Medulla oblongata (tissue), 1 donor: ENCODE results near the gene COL5A1.
"Not testable (repeated sequence)": the region's sequence is repeated elsewhere in the genome, so short reads cannot be mapped to it uniquely, and the experiment has no call there.

Experiments used
- DNase-seq: peaks from one replicate; pipeline ENCODE4 v3.0.0-alpha.2; 2015; ENCODE audit errors: extremely low spot score

COL5A1 gene

DNA sequence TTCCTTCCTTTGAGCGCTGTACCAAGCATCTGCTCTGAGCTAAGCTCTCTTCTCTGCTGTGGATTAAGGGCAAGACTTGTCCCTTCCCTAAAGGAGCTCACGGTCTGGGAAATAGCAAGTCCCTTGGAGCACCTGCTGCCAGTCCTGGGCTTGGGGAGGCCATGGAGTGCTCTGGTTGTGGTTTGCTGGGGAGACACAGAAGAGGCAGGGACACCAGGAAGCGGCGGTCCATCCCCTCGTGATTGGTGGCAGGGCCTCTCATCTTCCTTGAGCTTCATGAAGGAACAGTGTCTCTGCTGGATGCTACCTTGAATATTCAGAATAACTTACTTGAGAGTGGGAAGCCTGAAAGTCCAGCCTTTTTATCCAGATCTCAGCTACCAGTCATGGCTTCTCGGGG is 35.3 kb downstream of the COL5A1 start:
- DNase-seq: no peak

DNA sequence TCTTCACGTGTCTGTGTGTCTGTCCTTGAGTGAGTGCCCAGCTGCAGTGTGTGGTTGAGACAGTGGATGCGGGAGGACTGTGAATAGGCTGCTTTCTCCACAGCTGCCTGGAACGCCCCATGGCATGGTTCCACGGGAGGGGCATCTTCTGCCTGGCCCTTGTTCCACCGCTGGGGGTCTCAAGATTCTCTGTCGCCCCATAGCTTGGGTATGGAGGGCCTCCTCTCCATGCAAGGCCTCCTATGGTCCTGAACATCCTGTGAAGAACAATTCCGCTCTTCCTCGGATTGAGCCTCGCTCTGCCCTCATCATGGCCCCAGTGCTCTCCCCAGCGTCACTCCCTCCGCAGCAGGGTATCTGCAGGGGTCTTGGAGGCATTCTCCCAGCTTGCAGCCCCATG is 36.1 kb downstream of the COL5A1 start:
- no peak for DNase-seq

DNA sequence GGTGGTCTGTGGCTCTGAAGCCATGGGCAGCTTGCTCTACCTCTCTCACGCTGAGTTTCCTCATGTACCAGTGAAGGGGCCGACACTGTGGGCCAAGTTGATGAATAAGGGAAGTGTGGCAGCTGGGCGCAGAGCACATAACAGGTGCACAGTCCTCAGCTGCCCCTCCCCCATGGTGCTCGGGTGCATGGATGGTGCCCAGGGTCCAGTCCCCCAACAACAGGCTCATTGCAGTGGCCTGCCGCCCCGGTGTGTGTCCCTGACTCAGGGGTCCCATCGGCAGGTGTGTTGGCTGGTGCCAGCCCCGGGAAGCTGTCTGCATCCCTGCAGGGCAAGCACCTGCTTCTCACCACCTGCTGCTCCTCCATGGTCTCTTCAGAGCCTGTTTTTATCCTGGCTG is 36.6 kb downstream of the COL5A1 start:
- no peak for DNase-seq

DNA sequence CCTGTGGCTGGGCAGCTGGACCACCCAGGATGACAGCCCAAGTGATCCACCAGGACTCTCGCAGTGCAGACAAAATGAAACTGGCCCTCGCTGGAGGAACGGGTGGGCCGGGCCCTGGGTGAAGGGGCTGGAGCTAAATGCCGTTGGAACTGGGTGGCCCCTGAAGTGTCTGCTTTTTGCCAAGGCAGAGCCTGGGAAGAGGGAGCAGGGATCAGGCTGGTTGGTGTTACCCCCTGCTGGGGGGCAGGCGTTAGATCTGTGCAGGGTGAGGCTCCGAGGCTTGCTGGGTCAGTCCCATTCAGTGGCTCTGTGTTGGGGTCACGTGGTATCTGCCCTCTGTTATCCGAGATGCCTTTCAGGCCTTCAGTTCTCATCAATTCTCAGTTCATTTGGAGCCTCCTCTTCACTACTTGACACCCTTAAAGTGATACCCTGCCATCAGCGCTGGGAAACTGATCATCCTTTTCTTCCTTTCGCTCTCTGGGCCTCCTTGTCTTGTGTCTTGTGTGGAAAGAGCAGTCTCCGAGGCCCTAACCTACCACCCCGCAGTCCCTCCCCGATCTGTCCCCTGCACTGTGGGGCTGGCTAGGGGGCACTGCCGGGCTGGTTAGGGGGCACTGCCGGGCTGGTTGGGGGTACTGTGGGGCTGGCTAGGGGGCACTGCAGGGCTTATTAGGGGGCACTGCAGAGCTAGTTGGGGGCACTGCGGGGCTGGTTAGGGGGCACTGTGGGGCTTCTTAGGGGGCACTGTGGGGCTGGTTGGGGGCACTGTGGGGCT is 37.3 kb downstream of the COL5A1 start:
- DNase-seq: no peak

DNA sequence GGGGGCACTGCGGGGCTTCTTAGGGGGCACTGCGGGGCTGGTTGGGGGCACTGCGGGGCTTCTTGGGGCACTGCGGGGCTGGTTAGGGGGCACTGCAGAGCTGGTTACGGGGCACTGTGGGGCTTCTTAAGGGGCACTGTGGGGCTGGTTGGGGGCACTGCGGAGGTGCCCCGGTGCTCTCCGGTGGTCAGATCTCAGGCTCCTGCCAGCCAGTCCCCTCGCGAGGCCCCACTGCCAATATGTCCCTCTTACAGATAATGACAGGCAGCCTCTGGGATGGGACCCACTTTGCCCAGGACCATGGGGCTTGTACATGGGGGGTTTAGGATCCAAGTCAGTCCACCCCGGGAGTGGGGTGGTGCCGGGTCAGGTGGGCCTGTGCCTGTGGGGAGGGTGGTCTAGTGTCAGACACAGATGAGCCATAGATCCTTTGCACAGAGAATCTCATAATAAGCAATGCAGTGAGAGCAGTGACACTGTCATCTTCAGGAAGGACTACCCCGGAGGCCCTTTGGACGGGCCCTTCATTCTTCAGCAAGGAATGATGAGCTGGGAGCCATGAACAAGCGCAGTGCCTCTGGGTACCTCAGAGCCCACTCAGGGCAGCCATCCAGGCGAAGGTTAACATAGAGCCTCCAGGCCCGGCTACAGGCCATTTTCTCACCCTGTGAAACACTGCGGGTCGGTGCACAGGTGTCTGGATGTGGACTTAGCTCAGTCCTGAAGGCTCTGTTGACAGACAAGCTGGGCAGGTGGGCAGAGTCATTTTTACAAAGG is 38.2 kb downstream of the COL5A1 start:
- no peak for DNase-seq

DNA sequence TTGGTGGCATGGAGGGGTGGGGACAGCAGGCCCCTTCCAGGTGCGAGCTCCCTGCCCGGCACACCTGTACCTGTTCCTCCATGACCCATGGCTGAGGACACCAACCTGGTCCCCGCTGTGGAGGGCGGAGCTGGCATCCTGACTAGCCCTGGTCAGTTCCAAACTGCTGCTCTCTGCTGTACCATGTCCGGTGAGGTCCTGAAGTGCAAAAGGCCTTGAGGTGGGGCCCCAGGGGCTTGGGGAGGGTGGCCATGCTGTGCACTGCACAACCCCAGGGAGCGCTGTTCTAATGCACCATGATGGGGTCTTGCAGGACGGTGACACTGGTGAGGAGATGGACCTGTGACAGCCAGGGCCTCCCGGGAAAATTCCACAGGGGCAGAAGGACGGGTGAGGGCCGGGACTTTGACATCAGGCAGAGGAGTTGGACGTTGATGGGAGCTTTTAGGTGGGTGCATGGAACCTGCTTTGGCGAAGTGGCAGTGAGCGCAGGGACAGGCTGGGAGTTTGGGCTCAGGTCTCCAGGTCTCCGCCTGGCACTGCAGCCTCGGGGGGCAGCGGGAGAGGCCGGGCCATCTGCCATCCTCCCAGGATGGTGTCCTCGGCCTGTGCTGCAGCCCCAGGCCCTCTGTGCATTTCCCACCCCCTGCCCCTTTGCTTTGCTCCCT is 38.9 kb downstream of the COL5A1 start:
- DNase-seq: no peak

DNA sequence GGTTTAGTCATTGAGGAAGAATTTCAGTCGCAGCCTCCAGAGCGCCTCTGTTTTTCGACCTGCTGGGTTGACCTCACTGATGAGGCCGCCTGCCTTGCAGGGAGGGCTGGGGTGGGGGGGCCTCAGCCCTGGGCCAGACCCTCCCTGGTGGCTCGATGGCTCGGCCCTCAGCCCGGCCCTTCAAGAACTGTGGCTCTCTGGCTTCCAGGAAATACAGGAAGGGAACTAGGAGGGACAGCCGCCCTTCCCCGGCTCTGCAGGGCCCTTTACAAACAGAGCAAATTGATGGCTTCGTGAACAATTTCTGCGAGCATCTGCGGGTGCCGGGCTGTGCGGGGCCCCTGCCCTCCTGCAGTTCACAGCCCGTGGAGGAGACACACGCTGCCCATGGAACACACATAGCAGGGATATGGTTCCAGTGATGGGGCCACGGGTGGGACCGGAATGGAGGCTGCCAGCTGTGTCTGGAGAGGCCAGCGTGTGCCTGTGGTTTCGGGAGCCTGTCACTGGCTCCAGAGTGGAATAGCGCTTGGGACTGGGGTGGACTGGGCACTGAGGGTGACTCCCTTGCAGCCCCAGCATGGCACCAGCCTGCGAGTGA is 39.6 kb downstream of the COL5A1 start:
- DNase-seq: no peak

DNA sequence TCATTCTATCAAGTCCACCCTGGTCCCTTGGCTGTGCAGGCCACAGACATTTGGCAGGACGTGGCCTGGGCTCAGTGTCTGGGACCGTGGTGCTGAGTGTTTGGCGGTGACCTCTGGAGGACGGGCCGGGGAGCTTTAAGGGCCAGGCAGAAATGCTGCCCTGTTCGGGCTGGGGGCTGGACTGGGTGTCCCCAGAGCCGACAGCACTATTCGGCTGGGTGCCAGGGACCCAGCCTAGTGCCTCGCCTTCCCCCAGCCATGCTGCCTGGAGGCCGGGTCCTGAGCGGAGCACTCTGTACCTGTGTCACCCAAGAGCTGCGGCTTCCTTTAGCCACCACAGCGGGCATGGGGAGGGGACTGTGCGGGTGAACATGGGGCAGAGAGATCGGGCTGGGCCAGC is 40.4 kb downstream of the COL5A1 start:
- DNase-seq: no peak

DNA sequence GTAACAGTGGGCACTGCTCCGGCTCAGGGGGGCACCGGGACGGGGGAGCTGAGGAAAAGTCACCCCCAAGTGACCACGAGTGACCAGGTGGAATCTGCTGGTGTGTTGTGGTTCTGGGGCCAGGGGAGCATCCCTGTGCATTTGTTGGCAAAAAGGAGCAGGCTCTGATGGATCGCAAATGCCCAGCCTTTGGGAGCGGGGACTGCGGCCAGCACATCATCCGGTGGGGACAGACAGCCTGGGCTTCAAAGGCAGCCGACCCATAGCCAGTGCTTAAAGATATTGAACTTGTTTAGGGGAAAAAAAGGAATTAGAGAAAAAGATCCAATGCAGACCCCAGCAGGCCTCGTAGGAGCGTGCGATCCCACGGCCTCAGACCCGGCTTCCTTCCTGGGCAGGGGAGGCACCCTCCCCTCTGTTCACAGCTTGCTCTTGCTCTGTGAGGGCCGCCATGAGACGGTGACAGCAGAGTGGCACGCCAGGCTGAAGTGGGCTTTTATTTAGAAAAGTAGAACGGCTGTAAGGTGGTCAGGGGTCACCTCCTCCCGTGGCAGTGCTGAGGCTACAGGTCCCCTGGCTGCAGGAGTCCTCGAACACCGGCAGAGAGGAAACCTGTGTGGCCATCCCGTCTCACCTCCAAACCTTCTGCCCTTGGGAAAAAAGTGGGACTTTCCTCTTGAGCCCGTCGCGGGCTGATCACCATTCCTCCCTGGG is 41.2 kb downstream of the COL5A1 start:
- DNase-seq: no peak

DNA sequence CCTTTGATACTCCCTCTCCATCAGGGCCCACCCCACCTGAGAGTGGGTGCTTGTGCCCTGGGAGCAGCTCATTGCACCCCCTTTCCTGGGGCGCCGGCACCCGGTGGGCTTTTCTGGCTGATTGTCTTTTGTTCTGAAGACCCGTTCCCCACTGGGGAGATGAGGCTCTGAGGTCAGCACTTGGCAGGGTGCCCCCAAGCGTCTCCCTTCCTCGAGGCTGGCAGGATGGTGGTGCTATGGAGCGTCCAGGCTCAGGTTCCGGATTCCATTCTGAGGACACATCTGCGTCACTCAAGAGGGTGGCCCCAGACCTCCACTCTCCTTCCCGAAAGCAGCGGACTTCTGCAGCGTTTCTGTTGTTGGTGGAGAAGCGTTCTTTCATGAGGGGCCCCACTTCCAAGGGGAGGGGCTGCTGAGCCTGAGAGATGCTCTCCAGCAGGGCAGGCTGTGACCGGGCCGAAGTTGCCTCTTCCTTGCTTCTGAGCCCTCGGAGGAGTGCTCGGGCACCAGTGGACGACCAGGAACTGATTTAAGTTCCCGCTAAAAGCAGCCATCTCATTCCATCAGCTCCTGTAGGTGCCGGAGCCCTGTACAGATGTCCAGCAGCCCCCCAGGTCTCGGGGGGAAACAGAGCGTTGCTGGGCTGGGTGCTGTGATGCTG is 42.2 kb downstream of the COL5A1 start:
- no peak for DNase-seq

DNA sequence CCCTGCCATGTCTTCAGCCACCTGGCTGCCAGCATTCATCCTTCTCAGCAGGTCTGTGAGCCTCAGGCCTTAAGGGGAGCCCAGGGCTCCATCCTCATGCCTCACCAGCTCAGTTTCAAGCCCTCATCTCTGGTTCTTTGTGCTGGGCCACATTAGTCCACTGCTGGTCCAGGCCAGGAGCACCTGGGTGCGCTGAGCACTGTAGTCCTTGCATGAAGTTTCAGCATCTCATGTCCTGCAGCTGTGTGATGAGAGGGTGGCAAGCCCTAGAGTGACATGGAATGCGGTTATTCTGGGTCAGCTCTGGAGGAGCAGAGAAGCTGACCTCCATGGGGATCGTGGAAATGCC is 42.7 kb downstream of the COL5A1 start:
- DNase-seq: no peak

DNA sequence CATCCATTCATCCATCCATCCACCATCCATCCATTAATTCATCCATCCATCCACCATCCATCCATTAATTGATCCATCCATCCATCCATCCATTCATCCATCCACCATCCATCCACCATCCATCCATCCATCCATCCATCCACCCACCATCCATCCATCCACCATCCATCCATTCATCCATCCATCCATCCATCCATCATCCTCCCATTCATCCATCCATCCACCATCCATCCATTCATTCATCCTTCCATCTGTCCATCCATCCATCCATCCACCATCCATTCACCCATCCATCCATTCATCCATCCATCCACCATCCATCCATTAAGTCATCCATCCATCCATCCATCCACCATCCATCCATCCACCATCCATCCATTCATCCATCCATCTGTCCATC is 43.3 kb downstream of the COL5A1 start:
- DNase-seq: not testable (repeated sequence)

DNA sequence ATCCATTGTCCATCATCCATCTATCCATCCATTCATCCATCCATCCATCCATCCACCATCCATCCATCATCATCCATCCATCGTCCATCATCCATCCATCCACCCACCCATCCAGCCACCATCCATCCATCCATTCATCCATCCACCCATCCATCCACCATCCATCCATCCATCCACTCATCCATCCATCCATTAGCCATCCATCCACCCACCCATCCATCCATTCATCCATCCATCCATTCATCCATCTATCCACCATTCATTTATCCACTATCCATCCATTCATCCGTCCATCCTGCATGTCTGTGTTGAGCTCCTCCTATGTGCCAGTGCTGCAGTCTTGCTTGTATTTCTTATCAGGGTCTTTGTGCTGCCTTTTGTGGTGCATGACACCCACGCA is 44.2 kb downstream of the COL5A1 start:
- DNase-seq: no peak

DNA sequence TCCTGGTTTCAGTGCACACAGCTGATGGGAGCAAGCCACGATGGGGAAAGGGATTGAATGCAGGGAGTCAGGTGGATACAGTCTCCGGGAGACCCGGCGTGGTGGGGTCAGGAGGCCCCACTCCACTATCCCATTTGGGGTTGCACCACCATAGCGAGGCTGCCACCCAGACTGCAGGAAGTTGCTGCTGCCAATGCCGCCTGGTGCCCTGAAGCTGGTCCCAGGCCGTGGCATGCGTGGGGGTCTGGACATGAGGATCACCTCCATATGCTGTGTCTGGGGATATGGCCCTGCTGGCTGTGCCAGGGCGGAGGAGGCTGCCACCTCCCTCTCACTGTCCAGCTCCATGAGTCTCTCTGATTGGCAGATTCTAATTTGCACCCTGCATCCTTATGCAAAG is 45.3 kb downstream of the COL5A1 start:
- no peak for DNase-seq

DNA sequence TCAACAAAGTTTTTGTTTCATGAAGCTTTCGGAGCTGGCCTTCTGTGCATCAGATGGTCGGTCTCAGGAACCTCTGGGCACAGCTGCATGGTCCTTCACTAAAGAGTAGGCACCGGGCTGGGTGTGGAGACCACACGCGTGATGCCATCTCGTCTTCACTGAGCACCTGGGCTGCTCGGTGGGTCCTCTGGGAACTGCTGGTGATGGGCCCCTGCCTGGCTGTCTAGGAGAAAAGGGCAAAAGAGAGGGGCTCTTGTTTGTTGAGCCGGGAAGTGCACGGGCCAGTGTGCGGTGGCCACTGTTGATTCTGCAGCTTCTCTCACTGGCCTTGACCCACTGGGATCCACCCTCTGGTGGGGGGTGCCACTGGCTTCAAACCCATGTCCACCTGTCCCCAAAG is 46.0 kb downstream of the COL5A1 start:
- DNase-seq: no peak

DNA sequence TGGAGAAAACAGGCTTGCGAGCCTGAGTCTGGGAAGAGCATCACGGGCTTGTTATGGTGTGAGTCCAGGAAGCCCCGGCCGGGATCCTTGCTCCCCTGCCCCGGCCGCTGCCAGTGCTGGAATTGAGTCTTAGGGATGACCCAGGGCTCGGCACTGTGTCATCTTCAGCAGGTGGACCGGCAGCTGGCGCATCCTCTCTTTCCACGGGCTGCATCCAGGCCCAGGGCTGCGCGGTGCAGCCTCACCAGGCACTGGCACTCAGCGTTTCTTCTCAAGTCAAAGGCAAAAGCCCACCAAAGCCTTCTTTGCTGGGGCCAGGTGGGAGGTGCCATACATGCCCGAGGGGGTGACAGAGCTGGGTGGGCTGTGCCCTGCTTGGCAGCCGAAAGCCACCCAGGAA is 46.6 kb downstream of the COL5A1 start:
- no peak for DNase-seq

DNA sequence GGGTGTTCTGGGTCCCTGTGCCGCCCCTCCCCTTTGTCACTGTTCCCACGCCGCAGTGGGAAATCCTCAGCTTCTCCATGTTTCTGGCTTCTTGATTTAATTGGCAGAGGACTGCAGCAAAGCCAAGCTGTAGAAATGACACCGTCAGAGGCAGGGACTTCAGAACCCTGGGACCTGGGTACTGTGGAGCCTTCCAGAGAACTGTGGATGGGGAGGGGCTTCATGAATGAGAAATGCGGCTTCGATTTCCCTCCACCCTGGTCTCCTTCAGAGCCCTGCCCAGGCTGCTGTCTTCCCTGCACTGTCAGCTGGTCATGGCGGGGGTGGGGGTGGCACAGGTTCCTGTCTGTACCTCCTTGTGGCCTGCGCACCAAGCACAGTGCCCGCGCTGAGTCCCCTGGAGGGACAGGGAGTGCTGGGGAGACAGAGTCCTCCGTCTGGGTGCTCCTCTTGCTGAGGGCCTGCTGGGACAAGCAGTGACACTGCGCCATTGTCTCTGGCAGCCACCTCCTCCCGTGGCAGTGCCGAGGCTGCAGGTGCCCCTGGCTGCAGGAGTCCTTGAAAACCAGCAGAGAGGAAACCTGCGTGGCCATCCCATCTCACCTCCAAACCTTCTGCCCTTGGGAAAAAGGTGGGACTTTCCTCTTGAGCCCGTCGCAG is 47.2 kb downstream of the COL5A1 start:
- no peak for DNase-seq

DNA sequence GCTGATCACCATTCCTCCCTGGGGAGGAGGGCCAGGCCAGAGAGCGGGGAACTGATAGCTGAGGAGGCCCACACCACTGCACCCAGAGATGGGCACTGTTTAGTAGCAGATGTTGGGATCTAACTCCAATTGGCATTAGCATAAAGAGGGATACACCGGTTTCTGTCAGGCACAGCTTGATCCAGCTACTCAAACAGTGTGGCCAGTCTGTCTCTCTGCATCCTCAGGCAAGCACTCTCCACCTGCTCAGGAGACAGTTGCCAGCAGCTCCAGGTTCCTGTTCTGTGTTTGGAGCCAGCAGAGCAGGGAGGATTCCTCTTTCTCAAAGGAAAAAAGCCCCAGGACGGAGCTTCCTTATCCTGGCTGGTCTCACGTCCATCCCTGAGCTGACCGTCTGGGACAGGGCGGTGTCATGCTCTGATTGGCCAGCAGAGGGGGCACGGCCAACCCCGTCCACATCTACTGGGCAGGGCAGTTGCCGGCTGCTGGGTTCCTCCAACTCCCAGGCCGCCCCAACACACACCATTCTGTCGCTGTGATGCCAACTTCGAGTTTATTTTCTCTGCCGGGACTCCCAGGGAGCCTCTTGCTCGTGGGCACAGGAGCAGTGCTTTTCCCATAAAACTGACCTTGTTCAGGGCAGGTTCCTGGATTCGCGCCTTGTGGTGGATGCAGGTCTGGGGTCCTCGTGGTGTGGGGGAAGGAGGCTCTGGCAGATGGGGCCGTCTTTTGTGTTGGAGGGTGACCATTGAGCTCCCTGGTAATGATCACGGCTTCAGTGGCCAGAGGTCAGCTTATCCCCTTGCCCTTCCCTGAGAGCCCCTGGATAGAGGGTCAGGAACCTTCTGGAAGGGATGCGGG is 47.9 kb downstream of the COL5A1 start:
- peak; percentile 41 for DNase-seq

DNA sequence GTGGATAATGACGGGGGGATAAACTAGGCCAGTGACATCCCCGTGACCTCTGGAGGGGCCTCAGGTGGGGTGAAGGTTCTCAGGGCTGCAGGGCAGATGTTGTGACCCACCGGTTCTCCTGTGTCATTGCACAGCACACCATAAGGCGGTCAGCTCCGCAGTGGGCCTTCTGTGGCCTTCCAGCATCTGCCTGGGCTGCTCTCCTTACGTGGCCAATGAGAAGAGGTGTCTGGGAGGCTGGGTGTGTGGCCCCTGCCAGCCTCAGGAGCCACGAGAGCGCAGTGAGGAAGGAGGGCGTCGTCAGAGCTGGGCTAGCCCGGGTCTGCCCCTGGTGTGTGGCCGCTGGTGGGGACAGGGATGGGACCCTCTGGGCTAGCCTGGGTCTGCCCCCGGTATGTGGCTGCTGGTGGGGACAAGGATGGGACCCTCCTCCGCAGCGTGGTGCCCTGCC is 48.7 kb downstream of the COL5A1 start:
- no peak for DNase-seq
